Measurements from ENCODE around the gene FAM53A.
A peak's percentile ranks its signal among the peaks of the same experiment; 100 is the strongest.

The FAM53A gene

GRCh38 chr4:1631136-1631535, 53.0 kb downstream of the FAM53A start:
- ChIA-PET CTCF (interaction anchor here (0.6 kb wide), 2 partner anchors 275 to 276 kb away, joined by 3 read pairs; no protein-coding TSS in a partner anchor), POLR2A (ENCODE audit: low non-redundant PET) (no interaction called here)
- H3K27ac ChIP-seq: no peak overlapping the region
- TF ChIP-seq CTCF (conservative IDR thresholded peaks at IDR 0.05; ENCODE audit: low read depth): no peak
- DNase-seq (ENCODE audit: low spot score): no peak

DNA sequence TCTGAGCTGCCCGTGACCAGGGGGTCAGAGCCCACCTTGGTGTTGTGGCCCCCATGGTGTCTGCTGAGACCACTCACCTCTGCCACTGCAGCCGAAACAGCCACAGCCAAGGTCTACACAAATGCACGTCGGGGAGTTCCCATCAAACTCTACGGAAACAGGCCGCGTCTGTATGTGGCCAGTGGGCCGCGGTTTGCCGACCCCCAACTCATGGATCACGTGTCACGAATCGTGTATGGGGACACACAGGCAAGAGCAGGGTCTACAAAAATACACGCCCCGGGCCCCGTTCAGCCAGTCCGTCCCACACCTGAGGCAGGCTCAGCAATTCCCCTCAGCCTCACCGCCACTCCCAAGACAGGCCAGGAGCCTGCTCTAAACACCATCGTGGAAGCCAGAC, 53.8 kb downstream of the FAM53A start:
- no peak for TF ChIP-seq CTCF (conservative IDR thresholded peaks at IDR 0.05; ENCODE audit: low read depth)
- ChIA-PET CTCF (interaction anchor here (1.0 kb wide), 2 partner anchors 9 to 14 kb away, joined by 3 to 4 read pairs; no protein-coding TSS in a partner anchor), POLR2A (ENCODE audit: low non-redundant PET) (no interaction called here)
- H3K27ac ChIP-seq: no peak overlapping the region
- DNase-seq (ENCODE audit: low spot score): no peak

DNA sequence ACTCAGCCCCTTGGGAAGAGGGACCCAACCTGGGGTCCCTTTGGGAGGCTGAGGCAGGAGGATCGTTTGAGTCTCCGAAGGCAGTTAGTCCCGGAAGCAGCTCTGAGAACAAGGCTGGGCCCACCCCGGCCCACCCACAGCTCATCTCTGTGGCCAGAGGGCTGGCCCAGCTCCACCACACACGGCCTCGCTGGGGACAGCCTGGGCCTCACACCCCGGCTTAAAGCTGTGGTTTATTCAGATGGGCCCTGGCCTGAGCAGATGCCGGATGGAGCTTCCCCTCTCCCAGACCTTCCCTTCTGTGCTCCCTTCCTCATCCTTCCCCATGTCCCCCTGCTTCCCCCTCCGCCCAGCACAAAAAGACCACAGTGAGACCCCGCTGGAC, 54.4 kb downstream of the FAM53A start:
- H3K27ac ChIP-seq: no peak overlapping the region
- DNase-seq (ENCODE audit: low spot score): no peak
- ChIA-PET POLR2A (ENCODE audit: low non-redundant PET) (no interaction called here), CTCF (interaction anchor here (0.6 to 1.0 kb wide), 7 partner anchors 8 to 499 kb away, joined by 3 to 4 read pairs (median 3); no protein-coding TSS in a partner anchor)
- TF ChIP-seq CTCF (conservative IDR thresholded peaks at IDR 0.05; ENCODE audit: low read depth): no peak

DNA sequence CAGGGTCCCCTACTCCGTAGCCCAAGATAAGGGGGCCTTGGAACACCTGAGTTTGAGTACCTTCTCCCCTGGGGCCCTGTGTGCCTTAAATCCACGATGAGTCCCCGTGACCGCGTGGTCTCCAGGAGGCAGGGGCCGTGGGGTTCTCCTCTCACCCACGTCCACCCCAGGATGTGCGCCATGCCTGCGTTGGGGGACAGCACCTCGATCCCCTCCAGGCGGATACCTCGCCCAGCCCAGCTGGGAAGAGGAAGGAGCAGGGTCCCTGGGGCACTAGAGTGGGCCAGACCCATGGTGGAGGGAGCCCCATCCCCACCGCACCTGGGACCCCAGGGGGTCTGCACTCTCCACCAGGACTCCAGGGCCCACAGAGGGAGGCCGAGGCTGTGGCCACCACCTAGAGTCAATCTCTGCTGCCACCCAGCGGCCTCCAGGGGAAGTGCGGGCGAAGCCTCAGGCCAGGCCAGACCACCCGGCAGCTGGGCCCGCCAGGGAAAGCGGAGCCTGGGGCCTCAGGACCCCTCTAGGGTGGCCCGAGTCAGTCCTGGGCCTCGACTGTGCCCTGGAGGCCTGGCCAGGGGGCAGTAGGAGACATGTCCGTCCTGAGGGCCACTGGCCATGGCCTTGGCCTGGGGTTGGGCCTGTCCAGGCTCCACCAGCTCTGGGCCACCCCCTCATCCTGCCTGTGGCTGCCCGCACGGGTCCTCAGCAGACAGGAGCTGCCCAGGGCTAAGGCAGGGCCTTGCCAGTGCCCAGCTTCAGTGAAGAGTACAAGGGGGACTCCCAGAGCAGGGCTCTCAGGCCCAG, 55.0 kb downstream of the FAM53A start:
- TF ChIP-seq CTCF (conservative IDR thresholded peaks at IDR 0.05; ENCODE audit: low read depth): peak; percentile 96
- ChIA-PET POLR2A (ENCODE audit: low non-redundant PET) (no interaction called here), CTCF (interaction anchor here (0.5 to 1.0 kb wide), 8 partner anchors 9 to 499 kb away, joined by 3 to 4 read pairs (median 3); no protein-coding TSS in a partner anchor)
- H3K27ac ChIP-seq: no peak overlapping the region
- peak; percentile 58 for DNase-seq (ENCODE audit: low spot score)

- TF ChIP-seq CTCF (conservative IDR thresholded peaks at IDR 0.05; ENCODE audit: low read depth): no peak
- DNase-seq (ENCODE audit: low spot score): no peak
- CTCF ChIA-PET: no interaction called here
- no peak overlapping the region for H3K27ac ChIP-seq
- POLR2A ChIA-PET (ENCODE audit: low non-redundant PET): interaction anchor here (0.6 kb wide), 1 partner anchor 46 kb away, joined by 3 read pairs; no protein-coding TSS in a partner anchor
These were observed 56.4 kb downstream of the FAM53A start for GRCh38 chr4:1627417-1628313.

- no peak for TF ChIP-seq CTCF (conservative IDR thresholded peaks at IDR 0.05; ENCODE audit: low read depth)
- no peak overlapping the region for H3K27ac ChIP-seq
- POLR2A ChIA-PET (ENCODE audit: low non-redundant PET): no interaction called here
- CTCF ChIA-PET: no interaction called here
- no peak for DNase-seq (ENCODE audit: low spot score)
These were observed 57.2 kb downstream of the FAM53A start for GRCh38 chr4:1626941-1627340.
